ENCODE data around the gene TEX29.

TEX29 gene

GRCh38 chr13:111323549-111323948 is 3.1 kb downstream of the TEX29 start:
- DNase-seq, result no peak

GRCh38 chr13:111323950-111324651 is 3.7 kb downstream of the TEX29 start:
- DNase-seq, result no peak

DNA sequence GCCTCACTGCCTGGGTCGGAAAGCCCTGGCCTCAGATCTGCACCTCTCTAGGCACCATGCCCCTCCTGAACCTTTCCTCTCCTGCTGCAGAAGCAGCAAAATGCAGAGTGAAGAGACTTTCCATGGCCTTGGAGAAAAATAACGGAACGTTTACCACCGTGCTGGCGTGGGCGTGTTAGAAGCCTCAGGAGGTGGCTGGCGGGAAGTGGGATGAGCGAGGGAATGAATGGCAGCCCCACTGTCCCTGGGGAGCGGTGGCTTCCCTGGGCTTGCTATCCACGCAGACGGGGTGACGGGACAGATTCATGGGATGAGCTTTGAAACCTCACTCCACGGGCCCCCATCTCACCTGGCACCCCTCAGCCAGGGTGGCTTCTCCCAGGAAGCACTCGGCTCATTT is 4.3 kb downstream of the TEX29 start:
- no peak for DNase-seq

GRCh38 chr13:111325146-111325890 is 4.9 kb downstream of the TEX29 start:
- no peak for DNase-seq

DNA sequence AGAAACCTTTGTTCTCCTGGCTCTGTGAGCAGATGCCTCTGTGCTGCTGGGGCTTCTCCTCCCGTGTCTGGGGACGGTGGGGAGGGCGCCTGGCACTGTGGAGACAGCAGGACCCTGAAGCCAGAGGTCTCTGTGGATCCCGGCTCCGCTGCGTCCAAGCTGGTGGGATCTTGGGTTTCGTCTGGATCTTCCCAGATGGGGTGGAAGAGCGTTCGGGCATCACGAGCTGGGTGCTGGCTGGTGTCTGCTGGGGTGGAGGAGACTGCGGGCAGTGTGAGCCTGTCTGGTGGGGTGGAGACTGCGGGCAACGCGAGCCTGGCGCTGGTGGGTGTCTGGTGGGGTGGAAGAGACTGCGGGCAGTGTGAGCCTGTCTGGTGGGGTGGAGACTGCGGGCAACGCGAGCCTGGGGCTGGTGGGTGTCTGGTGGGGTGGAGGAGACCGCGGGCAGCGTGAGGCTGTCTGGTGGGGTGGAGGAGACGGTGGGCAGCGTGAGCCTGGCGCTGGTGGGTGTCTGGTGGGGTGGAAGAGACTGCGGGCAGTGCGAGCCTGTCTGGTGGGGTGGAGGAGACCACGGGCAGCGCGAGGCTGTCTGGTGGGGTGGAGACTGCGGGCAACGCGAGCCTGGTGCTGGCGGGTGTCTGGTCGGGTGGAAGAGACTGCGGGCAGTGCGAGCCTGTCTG is 5.6 kb downstream of the TEX29 start:
- peak; percentile 79 for DNase-seq

DNA sequence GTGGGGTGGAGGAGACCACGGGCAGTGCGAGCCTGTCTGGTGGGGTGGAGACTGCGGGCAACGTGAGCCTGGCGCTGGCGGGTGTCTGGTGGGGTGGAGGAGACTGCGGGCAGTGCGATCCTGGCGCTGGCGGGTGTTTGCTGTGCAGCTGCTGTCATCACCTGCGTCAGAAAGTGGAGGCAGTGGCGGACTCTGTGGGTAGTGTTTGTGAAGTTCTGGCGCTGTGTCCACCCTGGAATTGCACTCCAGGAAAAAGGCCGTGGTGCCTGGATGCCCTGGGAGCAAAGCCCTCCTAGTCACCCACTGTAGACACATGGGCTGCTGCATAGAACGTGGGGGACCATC is 6.2 kb downstream of the TEX29 start:
- peak; percentile 83 for DNase-seq

DNA sequence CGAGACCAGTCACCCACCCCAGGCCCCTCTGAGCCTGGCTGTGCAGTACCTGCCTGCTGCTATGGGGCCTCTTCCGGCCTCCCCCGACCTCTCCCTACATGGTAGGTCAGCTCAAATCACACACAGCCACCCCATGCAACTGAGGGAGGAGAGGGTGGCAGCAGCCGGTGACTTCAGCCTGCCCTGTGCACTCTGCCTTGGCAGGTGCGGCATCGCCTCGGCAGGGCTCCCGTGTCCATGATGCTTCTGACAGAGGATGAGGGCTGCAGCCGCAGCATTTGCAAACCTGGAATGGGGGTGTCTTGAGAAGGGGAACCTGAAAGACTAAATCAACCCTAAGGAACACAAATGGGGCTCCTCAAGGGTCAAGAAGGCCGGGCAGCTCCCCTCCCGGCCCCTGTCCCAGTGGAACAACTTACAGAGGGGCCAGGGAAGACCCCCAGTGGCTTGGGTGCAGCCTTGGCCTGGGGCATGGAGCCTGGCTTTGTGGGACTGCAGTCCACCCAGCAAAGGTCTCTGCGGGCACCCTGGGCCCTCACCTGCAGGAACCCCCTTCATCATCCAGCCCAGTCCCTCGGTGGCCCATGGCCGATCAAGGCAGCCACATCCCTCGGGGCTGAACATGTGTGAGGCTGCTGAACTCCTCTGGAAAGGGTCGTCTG is 6.7 kb downstream of the TEX29 start:
- DNase-seq, result peak; percentile 72

- peak; percentile 67 for DNase-seq
Observed at GRCh38 chr13:111327730-111328573, 7.5 kb downstream of the TEX29 start.

GRCh38 chr13:111328574-111329410 is 8.3 kb downstream of the TEX29 start:
- no peak for DNase-seq

GRCh38 chr13:111329641-111330040 is 9.2 kb downstream of the TEX29 start:
- no peak for DNase-seq

- no peak for DNase-seq
Observed at GRCh38 chr13:111330066-111330610, 9.7 kb downstream of the TEX29 start.

- DNase-seq, result no peak
Observed at GRCh38 chr13:111335298-111335697, 14.9 kb downstream of the TEX29 start.

GRCh38 chr13:111336666-111337065 is 16.2 kb downstream of the TEX29 start:
- no peak for DNase-seq

- no peak for DNase-seq
Observed at GRCh38 chr13:111337206-111337605, 16.8 kb downstream of the TEX29 start.

- DNase-seq, result no peak
Observed at GRCh38 chr13:111337741-111338140, 17.3 kb downstream of the TEX29 start.

- no peak for DNase-seq
Observed at GRCh38 chr13:111338841-111339240, 18.4 kb downstream of the TEX29 start.

GRCh38 chr13:111339366-111340143 is 19.1 kb downstream of the TEX29 start:
- no peak for DNase-seq

GRCh38 chr13:111341886-111342285 is 21.4 kb downstream of the TEX29 start:
- DNase-seq, result no peak

GRCh38 chr13:111342721-111343120 is 22.3 kb downstream of the TEX29 start:
- DNase-seq, result no peak

GRCh38 chr13:111343186-111343805 is 22.9 kb downstream of the TEX29 start:
- DNase-seq, result no peak
